Measurements from ENCODE around the gene EPN1.

EPN1 gene

GRCh38 chr19:55646889-55647731 lies 27.9 kb upstream of the EPN1 start:
- no peak for DNase-seq

DNA sequence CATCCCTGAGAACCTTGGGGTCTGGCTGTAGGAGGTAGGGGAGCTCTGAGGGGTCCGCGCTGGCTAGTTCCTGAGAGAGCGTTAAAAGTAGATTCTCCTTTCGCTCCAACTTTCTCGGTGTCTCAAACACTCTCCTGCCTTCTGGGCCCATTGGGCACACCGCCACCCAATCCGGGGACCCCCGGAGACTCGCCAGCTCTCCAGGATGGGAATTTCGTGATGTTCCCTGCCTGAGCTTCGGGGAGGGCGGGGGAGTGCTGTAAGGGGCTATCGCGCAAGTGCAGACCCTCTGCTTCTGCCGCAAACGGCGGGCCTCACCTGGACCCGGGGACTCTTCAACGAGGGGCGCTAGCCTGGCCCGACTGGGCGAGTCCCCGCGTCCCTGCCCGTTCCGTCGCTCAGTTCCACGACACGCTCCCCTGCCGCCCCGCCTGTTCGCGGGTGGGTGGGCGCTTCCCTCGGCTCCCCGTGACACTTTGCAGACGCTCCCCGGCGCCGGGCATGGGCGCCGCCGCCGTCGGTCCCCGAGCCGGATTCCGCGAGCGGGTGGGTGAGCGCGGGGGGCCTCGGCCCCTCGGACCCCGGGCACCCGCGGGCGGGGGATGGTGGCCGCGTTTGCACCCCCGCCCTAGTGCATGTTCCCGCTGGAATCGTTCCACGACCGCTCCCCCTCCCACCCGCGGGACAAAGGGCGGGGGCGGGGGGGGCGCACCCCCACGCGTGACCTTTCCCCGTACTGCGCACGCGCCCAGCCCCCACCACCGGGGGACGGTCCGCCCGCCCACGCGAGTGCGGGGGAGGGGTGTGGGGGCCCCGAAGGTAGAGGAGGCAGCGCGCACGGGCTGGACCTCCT lies 27.1 kb upstream of the EPN1 start, which contains the start of gene CCDC106:
Gene CCDC106 (plus strand): TSS at position 481 of the 853 bp plus-strand sequence. CDS start 835 bp downstream, outside the sequence.
- DNase-seq = peak; percentile 78

GRCh38 chr19:55648585-55649267 lies 26.3 kb upstream of the EPN1 start:
- no peak for DNase-seq

- DNase-seq = no peak
Measured at GRCh38 chr19:55649268-55650125, 25.5 kb upstream of the EPN1 start.

DNA sequence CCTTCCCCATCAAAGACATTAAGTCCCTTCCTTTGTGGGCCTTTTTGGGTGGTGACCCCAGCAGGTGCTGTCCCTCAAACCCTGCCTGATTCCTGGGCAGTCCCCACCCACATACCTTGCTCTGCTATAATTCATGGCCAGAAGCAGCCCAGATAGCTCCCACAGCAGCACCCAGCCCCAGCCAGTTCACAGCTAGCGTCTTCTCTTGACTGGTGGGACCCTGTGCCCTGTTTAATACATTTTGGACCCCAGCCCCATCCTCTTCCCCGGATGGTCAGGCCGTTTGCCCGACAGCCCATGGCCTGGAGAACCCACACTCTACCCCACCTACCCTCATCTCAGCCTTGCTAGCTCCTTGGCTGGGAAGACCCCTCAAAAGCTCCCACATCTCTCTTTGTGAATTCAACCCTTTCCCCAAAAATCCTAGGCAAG lies 24.9 kb upstream of the EPN1 start:
- no peak for DNase-seq

- DNase-seq = no peak
Measured at GRCh38 chr19:55650602-55651230, 24.3 kb upstream of the EPN1 start.

DNA sequence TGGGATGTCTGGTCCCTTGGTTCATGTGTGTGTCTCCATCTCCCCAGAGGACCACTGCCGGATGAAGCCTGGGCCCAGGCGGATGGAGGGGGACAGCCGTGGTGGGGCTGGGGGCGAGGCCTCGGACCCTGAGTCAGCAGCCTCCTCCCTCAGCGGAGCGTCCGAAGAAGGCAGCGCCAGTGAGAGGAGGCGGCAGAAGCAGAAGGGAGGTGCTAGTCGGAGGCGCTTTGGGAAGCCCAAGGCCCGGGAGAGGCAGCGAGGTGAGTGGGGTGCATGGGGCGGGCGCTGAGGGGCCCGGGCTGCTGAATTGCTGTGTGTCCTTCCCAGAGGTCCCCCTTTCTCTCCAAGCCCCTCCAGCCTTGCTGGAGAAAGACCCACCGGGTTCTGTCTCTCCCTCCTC lies 23.8 kb upstream of the EPN1 start:
- DNase-seq = no peak

- no peak for DNase-seq
Measured at GRCh38 chr19:55652311-55653128, 22.5 kb upstream of the EPN1 start.

- peak; percentile 100 for DNase-seq
Measured at GRCh38 chr19:55653651-55654322, 21.2 kb upstream of the EPN1 start.

DNA sequence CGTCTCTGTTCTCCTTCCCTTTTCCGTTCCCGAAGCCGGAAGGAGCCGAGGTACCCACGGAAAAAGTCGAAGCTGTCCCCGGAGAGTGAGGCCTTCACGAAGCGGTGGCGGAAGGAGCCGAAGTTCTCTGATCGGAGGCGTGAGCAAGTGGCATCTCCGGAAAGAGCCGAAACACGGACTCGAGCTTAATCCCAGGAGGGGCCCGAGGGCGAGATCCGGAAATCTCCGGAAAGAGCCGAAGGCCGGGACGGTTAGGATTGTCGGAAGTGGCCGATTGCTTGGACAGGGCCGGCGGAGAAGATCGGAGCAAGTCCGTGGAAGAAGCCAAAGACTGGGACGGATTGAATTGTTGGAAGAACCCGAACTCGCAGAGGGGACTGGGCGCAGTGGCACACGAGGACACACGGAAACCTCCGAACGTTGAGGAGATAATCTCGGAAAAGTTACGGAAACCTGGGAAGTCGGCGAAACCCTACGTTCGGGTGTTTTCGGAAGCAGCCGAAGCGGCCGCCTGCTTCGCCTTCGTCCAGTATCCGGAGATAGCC lies 20.6 kb upstream of the EPN1 start:
- DNase-seq = peak; percentile 99

GRCh38 chr19:55654868-55655647 lies 20.0 kb upstream of the EPN1 start, which contains the start of gene U2AF2:
U2AF2 (plus strand) TSS chr19:55655035; CDS start chr19:55655105, 70 bp downstream.
- peak; percentile 98 for DNase-seq

DNA sequence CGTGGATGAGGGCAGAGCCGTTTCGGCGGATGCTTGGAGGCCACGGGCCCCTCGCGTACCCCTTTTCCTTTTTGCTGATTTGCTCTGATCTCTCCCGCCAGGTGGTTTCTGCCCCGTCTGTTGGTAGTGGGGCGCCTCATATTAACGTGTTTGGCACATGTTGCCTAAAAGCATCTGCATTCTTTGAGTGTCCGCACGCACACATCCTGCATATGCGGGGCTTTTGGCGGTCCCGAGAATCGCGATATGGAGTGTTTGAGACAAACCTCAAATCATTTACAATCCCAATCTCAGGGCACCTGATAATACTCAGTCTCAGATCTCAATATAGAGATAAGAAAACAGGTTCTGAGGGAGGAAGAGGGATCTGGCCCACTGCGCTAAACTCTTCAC lies 19.4 kb upstream of the EPN1 start:
- no peak for DNase-seq

GRCh38 chr19:55656552-55656951 lies 18.5 kb upstream of the EPN1 start:
- DNase-seq = no peak

GRCh38 chr19:55656988-55657747 lies 17.9 kb upstream of the EPN1 start:
- peak; percentile 72 for DNase-seq

DNA sequence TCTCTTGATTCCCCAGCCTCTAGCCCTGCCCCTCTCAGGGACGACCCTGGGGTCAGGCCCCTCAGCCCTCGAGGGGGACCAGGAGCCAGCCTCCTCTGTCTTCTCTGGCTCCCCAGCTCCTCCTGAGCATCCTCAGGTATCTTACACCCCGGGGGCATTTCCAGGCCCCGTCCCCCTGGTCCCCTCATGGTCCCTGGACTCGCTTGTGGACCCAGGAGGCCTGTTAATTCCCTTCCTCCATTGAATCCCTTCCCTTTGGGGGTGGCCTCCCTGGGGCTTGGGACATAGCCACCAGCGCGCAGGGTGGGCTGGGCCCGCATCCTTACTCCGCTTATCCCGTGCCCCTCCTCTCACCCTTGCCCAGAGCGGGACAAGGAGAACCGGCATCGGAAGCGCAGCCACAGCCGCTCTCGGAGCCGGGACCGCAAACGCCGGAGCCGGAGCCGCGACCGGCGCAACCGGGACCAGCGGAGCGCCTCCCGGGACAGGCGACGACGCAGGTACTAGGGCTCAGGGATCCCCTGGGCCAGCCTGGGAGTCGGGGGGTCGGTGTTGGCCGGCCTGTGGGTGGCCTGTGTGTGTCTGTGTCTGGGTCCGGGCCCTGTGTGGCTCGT lies 16.1 kb upstream of the EPN1 start:
- DNase-seq = no peak

DNA sequence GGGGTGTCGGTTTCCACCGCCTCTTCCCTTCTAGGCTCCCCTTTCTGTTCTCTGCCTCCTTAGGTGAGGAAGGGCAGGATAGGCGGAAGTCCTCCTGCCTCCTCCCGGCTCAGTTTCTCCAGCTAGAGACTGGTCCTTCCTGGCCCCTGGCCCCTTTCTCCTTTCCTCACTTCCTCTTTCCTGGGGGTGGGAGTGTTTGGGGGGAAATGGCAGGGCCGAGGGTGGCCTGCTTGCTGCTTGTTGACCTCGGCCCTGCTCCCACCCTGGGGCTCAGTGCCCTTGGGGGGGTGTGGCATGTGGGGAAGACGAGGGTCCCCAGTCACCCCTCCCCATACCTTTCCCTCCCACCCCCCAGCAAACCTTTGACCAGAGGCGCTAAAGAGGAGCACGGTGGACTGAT lies 15.2 kb upstream of the EPN1 start:
- no peak for DNase-seq

DNA sequence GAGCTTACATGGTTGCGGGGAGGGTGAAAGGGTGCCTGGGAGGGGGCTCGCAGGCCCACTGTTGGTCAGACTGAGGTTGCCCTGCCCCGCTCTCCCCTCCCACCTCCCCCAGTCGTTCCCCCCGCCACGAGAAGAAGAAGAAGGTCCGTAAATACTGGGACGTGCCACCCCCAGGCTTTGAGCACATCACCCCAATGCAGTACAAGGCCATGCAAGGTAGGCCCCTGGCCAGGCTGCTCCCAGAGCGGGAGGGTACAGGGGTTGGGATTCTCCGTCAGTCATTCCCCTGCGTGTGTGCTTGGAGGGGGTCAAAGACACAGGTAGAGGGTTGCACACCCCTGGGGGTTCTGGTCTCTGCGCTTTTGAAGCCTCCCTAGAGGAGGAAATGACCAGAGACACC lies 14.6 kb upstream of the EPN1 start:
- DNase-seq = no peak

DNA sequence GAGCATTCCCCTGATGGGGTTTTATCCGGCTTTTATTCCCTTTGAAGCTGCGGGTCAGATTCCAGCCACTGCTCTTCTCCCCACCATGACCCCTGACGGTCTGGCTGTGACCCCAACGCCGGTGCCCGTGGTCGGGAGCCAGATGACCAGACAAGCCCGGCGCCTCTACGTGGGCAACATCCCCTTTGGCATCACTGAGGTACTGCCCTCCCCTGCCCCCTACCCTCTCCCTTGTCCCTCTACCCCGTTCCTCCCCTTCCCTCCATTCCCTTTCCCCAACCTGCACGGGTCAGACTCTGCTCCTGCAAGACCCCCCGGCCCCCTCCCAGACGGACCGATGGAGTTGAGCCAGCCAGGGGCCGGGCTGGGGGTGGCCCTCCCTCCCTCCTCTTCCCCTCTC lies 14.0 kb upstream of the EPN1 start:
- no peak for DNase-seq

Measured in activated effector memory CD4-positive, alpha-beta T cell treated with anti-CD3 and anti-CD28 coated beads, Interleukin-2, amount 50 U/mL, for 16 hours (primary cell).